Trophoblast cell (in vitro differentiated cells and primary cell): ENCODE data around the gene EIF4A2.
A peak's percentile ranks its signal among the peaks of the same experiment; 100 is the strongest.

Source experiments
- DNase-seq, 2 donors: peaks; one replicate each; pipeline ENCODE4 v3.0.0-alpha.2; 2016
- H2AFZ ChIP-seq: 2 replicates; pipeline ENCODE4 v1.6.1; 2013; ENCODE audit warnings: low read length, moderate library complexity, mild to moderate bottlenecking; ENCODE audit not compliant: insufficient read depth, poor library complexity
- H2AK5ac ChIP-seq: 2 replicates; pipeline ENCODE4 v1.6.1; 2013; ENCODE audit warnings: mild to moderate bottlenecking, low read length
- H2BK120ac ChIP-seq: 2 replicates; pipeline ENCODE4 v1.6.1; 2013; ENCODE audit warnings: low read length, mild to moderate bottlenecking, moderate library complexity; ENCODE audit not compliant: insufficient read depth, poor library complexity
- H2BK12ac ChIP-seq: 2 replicates; pipeline ENCODE4 v1.6.1; 2013; ENCODE audit warnings: mild to moderate bottlenecking, low read length, moderate library complexity
- H2BK5ac ChIP-seq: 2 replicates; pipeline ENCODE4 v1.6.1; 2013; ENCODE audit warnings: low read length, low read depth, moderate library complexity, mild to moderate bottlenecking; ENCODE audit not compliant: poor library complexity
- H3K14ac ChIP-seq: 2 replicates; pipeline ENCODE4 v1.6.1; 2013; ENCODE audit warnings: mild to moderate bottlenecking, low read length
- H3K18ac ChIP-seq: 2 replicates; pipeline ENCODE4 v1.6.1; 2013; ENCODE audit warnings: mild to moderate bottlenecking, low read length
- H3K23ac ChIP-seq: 2 replicates; pipeline ENCODE4 v1.6.1; 2013; ENCODE audit warnings: low read length
- H3K27ac ChIP-seq: 2 replicates; pipeline ENCODE4 v1.5.1; 2013; ENCODE audit warnings: low read depth, mild to moderate bottlenecking, inconsistent platforms, low read length, moderate library complexity
- H3K27me3 ChIP-seq: 2 replicates; pipeline ENCODE4 v1.6.1; 2013; ENCODE audit warnings: inconsistent platforms, mild to moderate bottlenecking, low read length, moderate library complexity; ENCODE audit not compliant: insufficient read depth
- H3K36me3 ChIP-seq, 2 experiments: 1 replicate in 1 of 2; 2 replicates in 1 of 2; pipeline ENCODE4 v1.6.1; 2013; ENCODE audit warnings: low read length in 2 of 2, mild to moderate bottlenecking in 2 of 2, moderate library complexity in 1 of 2; ENCODE audit not compliant: insufficient read depth in 2 of 2, control insufficient read depth in 1 of 2
- H3K4ac ChIP-seq: 2 replicates; pipeline ENCODE4 v1.6.1; 2013; ENCODE audit warnings: low read depth, mild to moderate bottlenecking, low read length, moderate library complexity
- H3K4me1 ChIP-seq, 2 experiments: 1 replicate in 1 of 2; 2 replicates in 1 of 2; pipeline ENCODE4 v1.6.1; 2013; ENCODE audit warnings: low read length in 2 of 2, mild to moderate bottlenecking in 2 of 2, moderate library complexity in 1 of 2; ENCODE audit not compliant: insufficient read depth in 2 of 2, control insufficient read depth in 1 of 2
- H3K4me2 ChIP-seq: 2 replicates; pipeline ENCODE4 v1.6.1; 2013; ENCODE audit warnings: inconsistent platforms, mild to moderate bottlenecking, low read length, moderate library complexity
- H3K4me3 ChIP-seq: 2 replicates; pipeline ENCODE4 v1.5.1; 2013; ENCODE audit warnings: mild to moderate bottlenecking, low read depth, low read length, inconsistent platforms
- H3K79me1 ChIP-seq: one replicate; pipeline ENCODE4 v1.6.1; 2013; ENCODE audit warnings: low read length
- H3K79me2 ChIP-seq: 2 replicates; pipeline ENCODE4 v1.6.1; 2013; ENCODE audit warnings: low read length, mild to moderate bottlenecking; ENCODE audit not compliant: control insufficient read depth, insufficient read depth, poor library complexity
- H3K9ac ChIP-seq: 2 replicates; pipeline ENCODE4 v1.6.1; 2013; ENCODE audit warnings: mild to moderate bottlenecking, low read length
- H3K9me3 ChIP-seq: 2 replicates; pipeline ENCODE4 v1.6.1; 2013; ENCODE audit warnings: low read depth, mild to moderate bottlenecking, control low read depth, inconsistent platforms, low read length; ENCODE audit not compliant: insufficient read depth
- H4K12ac ChIP-seq: 2 replicates; pipeline ENCODE4 v1.6.1; 2013; ENCODE audit warnings: low read depth, mild to moderate bottlenecking, low read length, moderate library complexity
- H4K8ac ChIP-seq: 2 replicates; pipeline ENCODE4 v1.6.1; 2013; ENCODE audit warnings: low read depth, mild to moderate bottlenecking, low read length, moderate library complexity
- H4K91ac ChIP-seq: one replicate; pipeline ENCODE4 v1.6.1; 2013; ENCODE audit warnings: low read depth, mild to moderate bottlenecking, low read length, moderate library complexity
- WGBS: extraction: QIAGEN DNeasy Blood & Tissue Kit; methylation state at CpG from one replicate; pipeline ENCODE4 v1.1.7; 2013; ENCODE audit warnings: missing lambda C conversion rate; ENCODE audit not compliant: insufficient read length, insufficient coverage; ENCODE audit errors: extremely low coverage; 5-methylcytosine and 5-hydroxymethylcytosine counted together

The EIF4A2 gene

GRCh38 chr3:186823386-186823785 lies 40.0 kb downstream of the EIF4A2 start:
- Histone ChIP-seq H3K4ac (no peak overlapping the region), H3K36me3 (no peaks in the 10 kb centered on the region), H3K79me2 (peaks cover 4% of the 10 kb centered on the region), H3K18ac (no peak overlapping the region), H3K23ac (no peak overlapping the region), H2BK120ac (no peak overlapping the region), H3K9ac (no peak overlapping the region), H3K79me1 (peaks cover 3% of the 10 kb centered on the region), H2BK12ac (no peak overlapping the region), H3K4me3 (no peak overlapping the region), H3K9me3 (peaks cover 2% of the 10 kb centered on the region), H4K91ac (no peak overlapping the region), H2AFZ (no peak overlapping the region), H3K4me1 (peaks cover 3 to 4% of the 10 kb centered on the region in 2 experiments), H4K8ac (no peak overlapping the region), H2AK5ac (no peak overlapping the region), H3K14ac (no peak overlapping the region), H4K12ac (no peak overlapping the region), H2BK5ac (no peak overlapping the region), H3K27me3 (peaks cover 23% of the 10 kb centered on the region), H3K27ac (no peak overlapping the region), H3K4me2 (no peak overlapping the region)
- DNase-seq = no peak
- no CpG with 5 or more reads among the region's 2 CpGs for WGBS

GRCh38 chr3:186824430-186825139 lies 41.2 kb downstream of the EIF4A2 start:
- H4K91ac ChIP-seq = no peak overlapping the region
- H3K36me3 ChIP-seq = no peaks in the 10 kb centered on the region
- no peak overlapping the region for H2BK120ac ChIP-seq
- peaks cover 2% of the 10 kb centered on the region for H3K9me3 ChIP-seq
- peak overlapping the region; percentile 44 for H3K4me2 ChIP-seq
- H2BK12ac ChIP-seq = no peak overlapping the region
- no peak overlapping the region for H3K14ac ChIP-seq
- H3K18ac ChIP-seq = no peak overlapping the region
- no peak overlapping the region for H4K8ac ChIP-seq
- peaks cover 3 to 4% of the 10 kb centered on the region in 2 experiments for H3K4me1 ChIP-seq
- H2AFZ ChIP-seq = no peak overlapping the region
- H3K4ac ChIP-seq = no peak overlapping the region
- no peak overlapping the region for H3K23ac ChIP-seq
- no peak overlapping the region for H3K27ac ChIP-seq
- no peak overlapping the region for H2BK5ac ChIP-seq
- DNase-seq = no peak
- peaks cover 3% of the 10 kb centered on the region for H3K79me1 ChIP-seq
- H3K4me3 ChIP-seq = no peak overlapping the region
- no peak overlapping the region for H3K9ac ChIP-seq
- H4K12ac ChIP-seq = no peak overlapping the region
- WGBS = no CpG with 5 or more reads among the region's 18 CpGs
- peaks cover 4% of the 10 kb centered on the region for H3K79me2 ChIP-seq
- H3K27me3 ChIP-seq = peaks cover 23% of the 10 kb centered on the region
- no peak overlapping the region for H2AK5ac ChIP-seq

GRCh38 chr3:186825294-186825821 lies 42.0 kb downstream of the EIF4A2 start:
- peaks cover 3 to 4% of the 10 kb centered on the region in 2 experiments for H3K4me1 ChIP-seq
- H2AFZ ChIP-seq = peak overlapping the region; percentile 11
- WGBS = no CpG with 5 or more reads among the region's 23 CpGs
- H3K36me3 ChIP-seq = no peaks in the 10 kb centered on the region
- H3K4ac ChIP-seq = no peak overlapping the region
- H3K27ac ChIP-seq = no peak overlapping the region
- peaks cover 3% of the 10 kb centered on the region for H3K79me1 ChIP-seq
- no peak overlapping the region for H3K23ac ChIP-seq
- peaks cover 2% of the 10 kb centered on the region for H3K9me3 ChIP-seq
- no peak overlapping the region for H2BK120ac ChIP-seq
- no peak overlapping the region for H2BK5ac ChIP-seq
- no peak overlapping the region for H4K12ac ChIP-seq
- no peak overlapping the region for H3K9ac ChIP-seq
- H4K8ac ChIP-seq = no peak overlapping the region
- H3K14ac ChIP-seq = no peak overlapping the region
- peak overlapping the region; percentile 44 for H3K4me2 ChIP-seq
- H2BK12ac ChIP-seq = no peak overlapping the region
- H3K27me3 ChIP-seq = peaks cover 28% of the 10 kb centered on the region
- peak in 1 of 2 donors; percentile 30 for DNase-seq
- H3K79me2 ChIP-seq = peaks cover 4% of the 10 kb centered on the region
- no peak overlapping the region for H4K91ac ChIP-seq
- no peak overlapping the region for H3K18ac ChIP-seq
- H3K4me3 ChIP-seq = no peak overlapping the region
- H2AK5ac ChIP-seq = no peak overlapping the region

GRCh38 chr3:186825872-186826409 lies 42.6 kb downstream of the EIF4A2 start:
- no peak overlapping the region for H3K14ac ChIP-seq
- no peak overlapping the region for H2AFZ ChIP-seq
- peaks cover 28% of the 10 kb centered on the region for H3K27me3 ChIP-seq
- no peak overlapping the region for H4K12ac ChIP-seq
- no peak overlapping the region for H2BK5ac ChIP-seq
- no peak overlapping the region for H2BK120ac ChIP-seq
- H3K27ac ChIP-seq = no peak overlapping the region
- H2BK12ac ChIP-seq = no peak overlapping the region
- no peak overlapping the region for H3K4me2 ChIP-seq
- no peaks in the 10 kb centered on the region for H3K36me3 ChIP-seq
- no peak for DNase-seq
- H4K91ac ChIP-seq = no peak overlapping the region
- H3K4ac ChIP-seq = no peak overlapping the region
- no peak overlapping the region for H3K4me3 ChIP-seq
- H3K79me1 ChIP-seq = peaks cover 3% of the 10 kb centered on the region
- H3K9ac ChIP-seq = no peak overlapping the region
- H3K4me1 ChIP-seq = peaks cover 3 to 4% of the 10 kb centered on the region in 2 experiments
- no peak overlapping the region for H3K23ac ChIP-seq
- no CpG with 5 or more reads among the region's 11 CpGs for WGBS
- H3K79me2 ChIP-seq = peaks cover 4% of the 10 kb centered on the region
- H3K9me3 ChIP-seq = peaks cover 2% of the 10 kb centered on the region
- no peak overlapping the region for H2AK5ac ChIP-seq
- H3K18ac ChIP-seq = no peak overlapping the region
- no peak overlapping the region for H4K8ac ChIP-seq
